Measurements from ENCODE around the gene TSHR.

Gene TSHR

DNA sequence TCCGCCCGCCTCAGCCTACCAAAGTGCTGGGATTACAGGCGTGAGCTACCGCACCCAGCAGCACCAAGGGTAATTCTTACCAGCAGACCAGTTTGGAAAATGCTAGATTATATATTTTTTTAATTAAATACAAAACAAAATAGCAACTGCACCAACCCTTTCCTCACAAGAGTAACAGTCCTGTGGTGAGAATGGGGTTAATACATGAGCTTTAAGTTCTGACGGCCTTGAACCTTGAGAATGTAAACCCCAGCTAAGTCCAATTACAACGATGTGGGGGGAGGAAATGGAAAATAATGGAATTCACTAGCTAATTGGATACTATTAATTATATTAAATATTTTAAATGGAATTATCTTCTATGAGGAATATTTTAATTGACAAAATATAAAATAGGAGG, 183.0 kb downstream of the TSHR start:
- H3K4me1 ChIP-seq (ENCODE audit: control insufficient read depth in 5 of 5, insufficient read depth in 5 of 5, low read length in 5 of 5): no peaks in the 10 kb centered on the region
- H3K27me3 ChIP-seq (ENCODE audit: control insufficient read depth in 5 of 5, insufficient read depth in 4 of 5, low read length in 5 of 5): no peaks in the 10 kb centered on the region
- no peak overlapping the region for H3K4me3 ChIP-seq (ENCODE audit: low read depth in 1 of 5, low read length in 5 of 5)
- no peaks in the 10 kb centered on the region for H3K9me3 ChIP-seq (ENCODE audit: control insufficient read depth in 5 of 5, low read length in 5 of 5)
- no peaks in the 10 kb centered on the region for H3K36me3 ChIP-seq (ENCODE audit: control insufficient read depth in 5 of 5, insufficient read depth in 5 of 5, low read length in 5 of 5)
- no peak overlapping the region for H3K27ac ChIP-seq (ENCODE audit: low read depth, low read length)
- H3K9ac ChIP-seq (ENCODE audit: low read length in 5 of 5): no peak overlapping the region

DNA sequence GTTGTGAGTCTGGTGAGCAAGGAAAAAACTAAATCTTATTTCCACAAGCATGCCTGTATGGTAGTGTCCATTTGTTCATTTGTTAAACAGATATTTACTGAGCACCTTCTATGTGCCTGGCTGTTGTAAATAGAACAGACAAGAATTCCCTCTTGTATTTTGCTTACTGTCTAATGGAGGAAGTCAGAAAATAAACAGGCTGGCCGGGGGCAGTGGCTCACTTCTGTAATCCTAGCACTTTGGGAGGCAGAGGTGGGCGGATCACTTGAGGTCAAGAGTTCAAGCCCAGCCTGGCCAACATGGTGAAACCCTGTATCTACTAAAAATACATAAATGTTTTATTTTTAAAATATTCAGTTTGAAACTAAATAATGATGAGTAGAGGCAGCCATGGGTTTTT, 186.0 kb downstream of the TSHR start:
- H3K27me3 ChIP-seq (ENCODE audit: control insufficient read depth in 5 of 5, insufficient read depth in 4 of 5, low read length in 5 of 5): no peaks in the 10 kb centered on the region

GRCh38 chr14:81143793-81144192, 188.4 kb downstream of the TSHR start:
- Histone ChIP-seq H3K4me3 (ENCODE audit: low read depth in 1 of 5, low read length in 5 of 5) (no peak overlapping the region), H3K9ac (ENCODE audit: low read length in 5 of 5) (no peak overlapping the region), H3K27ac (ENCODE audit: low read depth, low read length) (no peak overlapping the region), H3K36me3 (ENCODE audit: control insufficient read depth in 5 of 5, insufficient read depth in 5 of 5, low read length in 5 of 5) (no peaks in the 10 kb centered on the region), H3K27me3 (ENCODE audit: control insufficient read depth in 5 of 5, insufficient read depth in 4 of 5, low read length in 5 of 5) (no peaks in the 10 kb centered on the region), H3K4me1 (ENCODE audit: control insufficient read depth in 5 of 5, insufficient read depth in 5 of 5, low read length in 5 of 5) (peaks cover 0 to 3% (median 0%) of the 10 kb centered on the region in 5 donors), H3K9me3 (ENCODE audit: control insufficient read depth in 5 of 5, low read length in 5 of 5) (no peaks in the 10 kb centered on the region)

More for the DNA sequence above, 186.0 kb downstream of the TSHR start:
- H3K27ac ChIP-seq (ENCODE audit: low read depth, low read length): no peak overlapping the region
- no peak overlapping the region for H3K4me3 ChIP-seq (ENCODE audit: low read depth in 1 of 5, low read length in 5 of 5)
- no peak overlapping the region for H3K9ac ChIP-seq (ENCODE audit: low read length in 5 of 5)
- H3K4me1 ChIP-seq (ENCODE audit: control insufficient read depth in 5 of 5, insufficient read depth in 5 of 5, low read length in 5 of 5): peaks cover 0 to 3% (median 0%) of the 10 kb centered on the region in 5 donors
- H3K36me3 ChIP-seq (ENCODE audit: control insufficient read depth in 5 of 5, insufficient read depth in 5 of 5, low read length in 5 of 5): no peaks in the 10 kb centered on the region
- no peaks in the 10 kb centered on the region for H3K9me3 ChIP-seq (ENCODE audit: control insufficient read depth in 5 of 5, low read length in 5 of 5)

GRCh38 chr14:81144824-81145603, 189.6 kb downstream of the TSHR start:
- Histone ChIP-seq H3K9me3 (ENCODE audit: control insufficient read depth in 5 of 5, low read length in 5 of 5) (no peaks in the 10 kb centered on the region), H3K4me1 (ENCODE audit: control insufficient read depth in 5 of 5, insufficient read depth in 5 of 5, low read length in 5 of 5) (peaks cover 0 to 3% (median 0%) of the 10 kb centered on the region in 5 donors), H3K4me3 (ENCODE audit: low read depth in 1 of 5, low read length in 5 of 5) (no peak overlapping the region), H3K36me3 (ENCODE audit: control insufficient read depth in 5 of 5, insufficient read depth in 5 of 5, low read length in 5 of 5) (no peaks in the 10 kb centered on the region), H3K27ac (ENCODE audit: low read depth, low read length) (no peak overlapping the region), H3K27me3 (ENCODE audit: control insufficient read depth in 5 of 5, insufficient read depth in 4 of 5, low read length in 5 of 5) (no peaks in the 10 kb centered on the region), H3K9ac (ENCODE audit: low read length in 5 of 5) (no peak overlapping the region)

- no peak overlapping the region for H3K27ac ChIP-seq (ENCODE audit: low read depth, low read length)
- no peaks in the 10 kb centered on the region for H3K27me3 ChIP-seq (ENCODE audit: control insufficient read depth in 5 of 5, insufficient read depth in 4 of 5, low read length in 5 of 5)
- no peak overlapping the region for H3K4me3 ChIP-seq (ENCODE audit: low read depth in 1 of 5, low read length in 5 of 5)
- H3K4me1 ChIP-seq (ENCODE audit: control insufficient read depth in 5 of 5, insufficient read depth in 5 of 5, low read length in 5 of 5): peaks cover 0 to 3% (median 0%) of the 10 kb centered on the region in 5 donors
- no peak overlapping the region for H3K9ac ChIP-seq (ENCODE audit: low read length in 5 of 5)
- no peaks in the 10 kb centered on the region for H3K9me3 ChIP-seq (ENCODE audit: control insufficient read depth in 5 of 5, low read length in 5 of 5)
- H3K36me3 ChIP-seq (ENCODE audit: control insufficient read depth in 5 of 5, insufficient read depth in 5 of 5, low read length in 5 of 5): no peaks in the 10 kb centered on the region
Measured at GRCh38 chr14:81147140-81147897, 191.9 kb downstream of the TSHR start.

DNA sequence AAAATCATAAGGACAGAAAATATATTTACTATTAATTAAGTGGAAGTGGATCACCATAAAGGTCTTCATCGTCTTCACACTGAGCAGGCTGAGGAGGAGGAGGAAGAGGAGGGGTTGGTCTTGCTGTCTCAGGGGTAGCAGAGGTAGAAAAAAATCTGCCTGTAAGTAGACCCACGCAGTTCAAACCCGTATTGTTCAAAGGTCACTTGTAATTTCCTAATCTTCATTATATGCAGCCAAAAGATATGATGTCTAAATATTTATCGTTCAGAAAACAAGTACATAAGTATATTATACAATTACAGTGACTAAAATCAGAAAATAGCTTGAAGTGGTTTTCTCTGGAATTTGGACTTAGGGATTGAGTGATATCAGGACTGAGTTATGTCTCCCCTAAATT, 193.2 kb downstream of the TSHR start:
- Histone ChIP-seq H3K27me3 (ENCODE audit: control insufficient read depth in 5 of 5, insufficient read depth in 4 of 5, low read length in 5 of 5) (no peaks in the 10 kb centered on the region), H3K27ac (ENCODE audit: low read depth, low read length) (no peak overlapping the region), H3K9me3 (ENCODE audit: control insufficient read depth in 5 of 5, low read length in 5 of 5) (no peaks in the 10 kb centered on the region), H3K36me3 (ENCODE audit: control insufficient read depth in 5 of 5, insufficient read depth in 5 of 5, low read length in 5 of 5) (no peaks in the 10 kb centered on the region), H3K9ac (ENCODE audit: low read length in 5 of 5) (no peak overlapping the region), H3K4me3 (ENCODE audit: low read depth in 1 of 5, low read length in 5 of 5) (no peak overlapping the region), H3K4me1 (ENCODE audit: control insufficient read depth in 5 of 5, insufficient read depth in 5 of 5, low read length in 5 of 5) (peaks cover 0 to 3% (median 0%) of the 10 kb centered on the region in 5 donors)

GRCh38 chr14:81153187-81153586, 197.8 kb downstream of the TSHR start:
- Histone ChIP-seq H3K27ac (ENCODE audit: low read depth, low read length) (no peak overlapping the region), H3K9ac (ENCODE audit: low read length in 5 of 5) (no peak overlapping the region)

DNA sequence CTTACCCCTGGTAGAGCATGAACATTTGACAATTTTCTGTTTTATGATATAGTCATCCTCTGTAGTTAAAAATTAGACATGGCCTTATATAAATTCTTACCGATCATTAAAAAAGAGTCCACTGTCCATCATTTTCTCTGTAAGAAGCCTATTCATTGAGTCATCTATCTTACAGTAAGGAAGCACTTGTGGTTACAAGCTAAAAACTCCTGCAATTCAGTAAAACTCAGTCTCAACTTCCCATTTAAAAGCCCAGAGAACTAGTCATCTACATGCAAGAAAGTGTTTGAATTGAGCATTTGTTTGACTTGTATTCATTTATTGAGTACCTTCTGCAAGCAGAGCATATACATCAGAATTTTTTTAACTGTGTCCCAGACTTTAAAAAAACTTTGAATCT, 202.0 kb downstream of the TSHR start:
- Histone ChIP-seq H3K27me3 (ENCODE audit: control insufficient read depth in 5 of 5, insufficient read depth in 4 of 5, low read length in 5 of 5) (no peaks in the 10 kb centered on the region), H3K4me3 (ENCODE audit: low read depth in 1 of 5, low read length in 5 of 5) (no peak overlapping the region)

More at GRCh38 chr14:81153187-81153586, 197.8 kb downstream of the TSHR start:
- Histone ChIP-seq H3K36me3 (ENCODE audit: control insufficient read depth in 5 of 5, insufficient read depth in 5 of 5, low read length in 5 of 5) (no peaks in the 10 kb centered on the region), H3K9me3 (ENCODE audit: control insufficient read depth in 5 of 5, low read length in 5 of 5) (no peaks in the 10 kb centered on the region), H3K27me3 (ENCODE audit: control insufficient read depth in 5 of 5, insufficient read depth in 4 of 5, low read length in 5 of 5) (no peaks in the 10 kb centered on the region), H3K4me1 (ENCODE audit: control insufficient read depth in 5 of 5, insufficient read depth in 5 of 5, low read length in 5 of 5) (no peaks in the 10 kb centered on the region), H3K4me3 (ENCODE audit: low read depth in 1 of 5, low read length in 5 of 5) (no peak overlapping the region)

GRCh38 chr14:81161088-81161487, 205.7 kb downstream of the TSHR start:
- H3K27ac ChIP-seq (ENCODE audit: low read depth, low read length): no peak overlapping the region
- H3K36me3 ChIP-seq (ENCODE audit: control insufficient read depth in 5 of 5, insufficient read depth in 5 of 5, low read length in 5 of 5): no peaks in the 10 kb centered on the region
- no peak overlapping the region for H3K4me3 ChIP-seq (ENCODE audit: low read depth in 1 of 5, low read length in 5 of 5)
- H3K27me3 ChIP-seq (ENCODE audit: control insufficient read depth in 5 of 5, insufficient read depth in 4 of 5, low read length in 5 of 5): no peaks in the 10 kb centered on the region
- peaks cover 0 to 2% (median 0%) of the 10 kb centered on the region in 5 donors for H3K4me1 ChIP-seq (ENCODE audit: control insufficient read depth in 5 of 5, insufficient read depth in 5 of 5, low read length in 5 of 5)
- no peak overlapping the region for H3K9ac ChIP-seq (ENCODE audit: low read length in 5 of 5)
- no peaks in the 10 kb centered on the region for H3K9me3 ChIP-seq (ENCODE audit: control insufficient read depth in 5 of 5, low read length in 5 of 5)

More for the DNA sequence above, 202.0 kb downstream of the TSHR start:
- Histone ChIP-seq H3K36me3 (ENCODE audit: control insufficient read depth in 5 of 5, insufficient read depth in 5 of 5, low read length in 5 of 5) (no peaks in the 10 kb centered on the region), H3K4me1 (ENCODE audit: control insufficient read depth in 5 of 5, insufficient read depth in 5 of 5, low read length in 5 of 5) (no peaks in the 10 kb centered on the region), H3K9me3 (ENCODE audit: control insufficient read depth in 5 of 5, low read length in 5 of 5) (no peaks in the 10 kb centered on the region), H3K9ac (ENCODE audit: low read length in 5 of 5) (no peak overlapping the region), H3K27ac (ENCODE audit: low read depth, low read length) (no peak overlapping the region)

DNA sequence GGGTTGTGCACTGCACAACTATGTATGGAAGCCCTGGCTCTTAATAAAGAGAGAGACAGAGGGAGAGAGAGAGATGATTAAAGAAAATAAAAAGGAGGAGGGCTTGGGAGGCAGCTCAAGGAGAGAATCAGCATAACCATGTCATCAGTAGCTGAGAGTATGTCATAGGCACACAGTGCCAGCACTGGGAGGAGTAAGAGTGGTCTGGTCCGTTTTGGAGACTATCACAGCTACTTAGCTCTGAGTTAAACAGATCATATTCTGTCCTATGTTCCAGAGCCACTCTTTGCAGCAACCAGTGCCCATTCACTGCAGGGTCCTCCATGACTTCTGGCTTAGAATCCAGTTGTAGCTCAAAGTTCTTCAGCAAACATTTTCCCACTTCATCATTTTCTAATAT, 206.3 kb downstream of the TSHR start:
- Histone ChIP-seq H3K27ac (ENCODE audit: low read depth, low read length) (no peak overlapping the region), H3K9ac (ENCODE audit: low read length in 5 of 5) (no peak overlapping the region), H3K27me3 (ENCODE audit: control insufficient read depth in 5 of 5, insufficient read depth in 4 of 5, low read length in 5 of 5) (no peaks in the 10 kb centered on the region), H3K4me3 (ENCODE audit: low read depth in 1 of 5, low read length in 5 of 5) (no peak overlapping the region), H3K36me3 (ENCODE audit: control insufficient read depth in 5 of 5, insufficient read depth in 5 of 5, low read length in 5 of 5) (no peaks in the 10 kb centered on the region), H3K9me3 (ENCODE audit: control insufficient read depth in 5 of 5, low read length in 5 of 5) (no peaks in the 10 kb centered on the region), H3K4me1 (ENCODE audit: control insufficient read depth in 5 of 5, insufficient read depth in 5 of 5, low read length in 5 of 5) (peaks cover 0 to 2% (median 0%) of the 10 kb centered on the region in 5 donors)

All from subcutaneous abdominal adipose tissue (tissue), 5 donors.